GM10248 (cell line): Measurements from ENCODE around the gene HEXIM1.
A peak's percentile ranks its signal among the peaks of the same experiment; 100 is the strongest.

Experiments
- CTCF ChIA-PET: fragments of 300-600 bp; sonication (Branson Sonifier 250); formaldehyde crosslinking; extraction: SDS; loops from one replicate; lab custom pipeline; 2021; ENCODE audit warnings: antibody characterized with exemption; lab: Yijun Ruan, JAX
- POLR2A ChIA-PET: fragments of 350-650 bp; sonication (Branson Sonifier 250); formaldehyde crosslinking; extraction: SDS; loops from one replicate; lab custom pipeline; 2020; ENCODE audit warnings: antibody characterized with exemption; lab: Yijun Ruan, JAX
- DNase-seq: peaks from one replicate; pipeline ENCODE4 v3.0.0; 2012; ENCODE audit errors: extremely low spot score
- TF ChIP-seq, protein P1 (sequence below): IDR thresholded peaks from 2 replicates; pipeline ENCODE4 v1.5.1; 2012; ENCODE audit warnings: mild to moderate bottlenecking, low read depth; ENCODE audit errors: extremely low read depth, missing control alignments, control extremely low read depth

The HEXIM1 gene

DNA sequence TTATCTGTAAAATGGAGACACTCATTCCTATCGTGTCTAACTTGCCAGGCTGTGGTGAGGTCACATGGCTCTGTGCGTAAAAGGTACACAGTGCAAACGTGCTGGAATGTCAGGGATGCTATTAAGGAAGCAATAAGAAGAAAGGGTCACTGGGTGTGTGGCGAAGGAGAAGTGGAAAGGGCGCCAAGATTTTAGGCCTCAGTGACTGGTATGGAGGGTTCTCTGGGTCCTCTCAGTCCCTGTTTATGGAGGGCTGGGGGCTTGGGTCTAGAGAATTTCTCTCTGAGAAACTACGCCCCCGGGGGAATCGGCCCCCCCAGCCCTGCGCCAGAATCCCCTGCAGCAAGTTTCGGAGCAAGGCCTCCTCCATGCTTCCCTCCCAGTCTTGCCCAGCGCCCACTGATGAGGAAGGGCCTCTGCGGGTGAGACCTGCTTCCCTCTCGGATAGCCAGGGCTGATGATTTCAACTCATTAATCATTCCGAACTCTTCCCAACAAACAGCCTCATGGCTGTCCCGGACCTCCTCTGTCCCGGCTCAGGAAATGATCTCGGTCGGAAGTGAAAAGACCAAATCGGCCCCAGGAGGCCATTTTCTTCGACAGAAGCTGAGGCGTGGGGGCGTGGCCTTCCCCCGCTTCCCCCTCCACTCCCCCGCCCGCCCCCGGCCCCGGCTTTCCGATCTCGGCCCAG lies 1.2 kb upstream of the HEXIM1 start:
- CTCF ChIA-PET, result interaction anchor here (3.5 to 11.1 kb wide), 3 partner anchors 12 to 51 kb away, joined by 16 to 190 read pairs (median 100); partner anchors contain the start of genes ACBD4 and PLCD3
- TF ChIP-seq, protein P1, sequence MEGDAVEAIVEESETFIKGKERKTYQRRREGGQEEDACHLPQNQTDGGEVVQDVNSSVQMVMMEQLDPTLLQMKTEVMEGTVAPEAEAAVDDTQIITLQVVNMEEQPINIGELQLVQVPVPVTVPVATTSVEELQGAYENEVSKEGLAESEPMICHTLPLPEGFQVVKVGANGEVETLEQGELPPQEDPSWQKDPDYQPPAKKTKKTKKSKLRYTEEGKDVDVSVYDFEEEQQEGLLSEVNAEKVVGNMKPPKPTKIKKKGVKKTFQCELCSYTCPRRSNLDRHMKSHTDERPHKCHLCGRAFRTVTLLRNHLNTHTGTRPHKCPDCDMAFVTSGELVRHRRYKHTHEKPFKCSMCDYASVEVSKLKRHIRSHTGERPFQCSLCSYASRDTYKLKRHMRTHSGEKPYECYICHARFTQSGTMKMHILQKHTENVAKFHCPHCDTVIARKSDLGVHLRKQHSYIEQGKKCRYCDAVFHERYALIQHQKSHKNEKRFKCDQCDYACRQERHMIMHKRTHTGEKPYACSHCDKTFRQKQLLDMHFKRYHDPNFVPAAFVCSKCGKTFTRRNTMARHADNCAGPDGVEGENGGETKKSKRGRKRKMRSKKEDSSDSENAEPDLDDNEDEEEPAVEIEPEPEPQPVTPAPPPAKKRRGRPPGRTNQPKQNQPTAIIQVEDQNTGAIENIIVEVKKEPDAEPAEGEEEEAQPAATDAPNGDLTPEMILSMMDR, result no peak
- peak; percentile 66 for DNase-seq
- POLR2A ChIA-PET, result interaction anchor here (3.5 to 6.4 kb wide), 3 partner anchors 13 to 227 kb away, joined by 11 to 332 read pairs (median 17); partner anchors contain the start of gene HEXIM2

DNA sequence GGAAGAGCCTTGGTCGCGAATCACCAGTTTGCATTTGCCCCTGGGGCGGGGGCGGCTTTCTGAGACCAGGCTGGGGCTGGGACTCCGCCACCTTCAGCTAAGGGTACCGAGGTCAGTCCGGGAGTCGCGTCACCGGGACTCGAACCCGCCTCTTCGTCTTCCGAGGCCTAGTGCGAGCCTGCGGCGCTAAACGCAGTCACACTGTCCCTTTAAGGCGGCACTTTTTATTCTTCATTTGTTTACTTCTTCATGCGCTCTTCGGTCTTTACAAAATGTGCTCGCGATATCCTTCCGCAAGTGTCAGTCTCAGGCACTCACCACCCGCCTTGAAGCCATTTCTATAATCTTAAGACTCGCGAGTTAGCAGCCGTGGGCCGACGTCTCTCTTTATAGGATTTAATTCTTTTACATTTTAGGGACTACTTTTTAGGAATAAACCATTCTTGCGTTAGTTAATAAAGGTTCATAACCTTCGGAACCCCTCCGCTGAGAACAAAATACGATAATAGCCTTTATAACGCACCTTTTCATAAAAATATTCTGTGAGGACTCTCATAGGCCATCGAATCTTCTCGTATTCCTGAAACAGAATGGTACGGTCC lies 593 bp upstream of the HEXIM1 start:
- DNase-seq, result peak; percentile 71
- TF ChIP-seq, protein P1, result no peak
- ChIA-PET POLR2A (interaction anchor here (0.5 to 6.4 kb wide), 34 partner anchors 8 to 961 kb away, joined by 3 to 332 read pairs (median 8); partner anchors contain the start of genes ACBD4, HEXIM2, MAP3K14 and NMT1), CTCF (interaction anchor here (1.8 to 11.1 kb wide), 5 partner anchors 13 to 227 kb away, joined by 3 to 190 read pairs (median 100); partner anchors contain the start of genes ACBD4, HEXIM2 and PLCD3)

DNA sequence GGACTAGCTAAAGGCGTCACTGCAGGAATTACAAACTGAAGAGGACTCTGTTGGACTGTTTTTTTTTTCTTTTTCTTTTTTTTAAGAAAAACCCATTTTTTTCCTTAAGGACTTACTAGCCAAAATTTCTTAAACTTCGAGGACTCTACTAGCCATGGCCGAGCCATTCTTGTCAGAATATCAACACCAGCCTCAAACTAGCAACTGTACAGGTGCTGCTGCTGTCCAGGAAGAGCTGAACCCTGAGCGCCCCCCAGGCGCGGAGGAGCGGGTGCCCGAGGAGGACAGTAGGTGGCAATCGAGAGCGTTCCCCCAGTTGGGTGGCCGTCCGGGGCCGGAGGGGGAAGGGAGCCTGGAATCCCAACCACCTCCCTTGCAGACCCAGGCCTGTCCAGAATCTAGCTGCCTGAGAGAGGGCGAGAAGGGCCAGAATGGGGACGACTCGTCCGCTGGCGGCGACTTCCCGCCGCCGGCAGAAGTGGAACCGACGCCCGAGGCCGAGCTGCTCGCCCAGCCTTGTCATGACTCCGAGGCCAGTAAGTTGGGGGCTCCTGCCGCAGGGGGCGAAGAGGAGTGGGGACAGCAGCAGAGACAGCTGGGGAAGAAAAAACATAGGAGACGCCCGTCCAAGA lies 878 bp downstream of the HEXIM1 start:
- CTCF ChIA-PET, result interaction anchor here (0.6 to 11.1 kb wide), 22 partner anchors 10 to 939 kb away, joined by 3 to 190 read pairs (median 5); partner anchors contain the start of genes ACBD4, HEXIM2 and PLCD3
- TF ChIP-seq, protein P1, result peak; percentile 97
- POLR2A ChIA-PET, result interaction anchor here (0.6 to 6.4 kb wide), 49 partner anchors 8 to 963 kb away, joined by 3 to 332 read pairs (median 5); partner anchors contain the start of genes ACBD4, EFTUD2, FMNL1 and HEXIM2
- peak; percentile 74 for DNase-seq

DNA sequence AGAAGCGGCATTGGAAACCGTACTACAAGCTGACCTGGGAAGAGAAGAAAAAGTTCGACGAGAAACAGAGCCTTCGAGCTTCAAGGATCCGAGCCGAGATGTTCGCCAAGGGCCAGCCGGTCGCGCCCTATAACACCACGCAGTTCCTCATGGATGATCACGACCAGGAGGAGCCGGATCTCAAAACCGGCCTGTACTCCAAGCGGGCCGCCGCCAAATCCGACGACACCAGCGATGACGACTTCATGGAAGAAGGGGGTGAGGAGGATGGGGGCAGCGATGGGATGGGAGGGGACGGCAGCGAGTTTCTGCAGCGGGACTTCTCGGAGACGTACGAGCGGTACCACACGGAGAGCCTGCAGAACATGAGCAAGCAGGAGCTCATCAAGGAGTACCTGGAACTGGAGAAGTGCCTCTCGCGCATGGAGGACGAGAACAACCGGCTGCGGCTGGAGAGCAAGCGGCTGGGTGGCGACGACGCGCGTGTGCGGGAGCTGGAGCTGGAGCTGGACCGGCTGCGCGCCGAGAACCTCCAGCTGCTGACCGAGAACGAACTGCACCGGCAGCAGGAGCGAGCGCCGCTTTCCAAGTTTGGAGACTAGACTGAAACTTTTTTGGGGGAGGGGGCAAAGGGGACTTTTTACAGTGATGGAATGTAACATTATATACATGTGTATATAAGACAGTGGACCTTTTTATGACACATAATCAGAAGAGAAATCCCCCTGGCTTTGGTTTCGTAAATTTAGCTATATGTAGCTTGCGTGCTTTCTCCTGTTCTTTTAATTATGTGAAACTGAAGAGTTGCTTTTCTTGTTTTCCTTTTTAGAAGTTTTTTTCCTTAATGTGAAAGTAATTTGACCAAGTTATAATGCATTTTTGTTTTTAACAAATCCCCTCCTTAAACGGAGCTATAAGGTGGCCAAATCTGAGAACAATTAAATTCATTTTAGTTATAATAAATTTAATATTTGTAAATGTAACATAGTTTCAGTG lies 1.7 kb downstream of the HEXIM1 start:
- ChIA-PET POLR2A (interaction anchor here (0.5 to 6.4 kb wide), 30 partner anchors 9 to 282 kb away, joined by 3 to 332 read pairs (median 5); partner anchors contain the start of genes ACBD4, EFTUD2, FMNL1 and HEXIM2), CTCF (interaction anchor here (0.8 to 11.1 kb wide), 20 partner anchors 8 to 940 kb away, joined by 3 to 190 read pairs (median 5); partner anchors contain the start of genes ACBD4, HEXIM2 and PLCD3)
- TF ChIP-seq, protein P1, result no peak
- DNase-seq, result no peak

DNA sequence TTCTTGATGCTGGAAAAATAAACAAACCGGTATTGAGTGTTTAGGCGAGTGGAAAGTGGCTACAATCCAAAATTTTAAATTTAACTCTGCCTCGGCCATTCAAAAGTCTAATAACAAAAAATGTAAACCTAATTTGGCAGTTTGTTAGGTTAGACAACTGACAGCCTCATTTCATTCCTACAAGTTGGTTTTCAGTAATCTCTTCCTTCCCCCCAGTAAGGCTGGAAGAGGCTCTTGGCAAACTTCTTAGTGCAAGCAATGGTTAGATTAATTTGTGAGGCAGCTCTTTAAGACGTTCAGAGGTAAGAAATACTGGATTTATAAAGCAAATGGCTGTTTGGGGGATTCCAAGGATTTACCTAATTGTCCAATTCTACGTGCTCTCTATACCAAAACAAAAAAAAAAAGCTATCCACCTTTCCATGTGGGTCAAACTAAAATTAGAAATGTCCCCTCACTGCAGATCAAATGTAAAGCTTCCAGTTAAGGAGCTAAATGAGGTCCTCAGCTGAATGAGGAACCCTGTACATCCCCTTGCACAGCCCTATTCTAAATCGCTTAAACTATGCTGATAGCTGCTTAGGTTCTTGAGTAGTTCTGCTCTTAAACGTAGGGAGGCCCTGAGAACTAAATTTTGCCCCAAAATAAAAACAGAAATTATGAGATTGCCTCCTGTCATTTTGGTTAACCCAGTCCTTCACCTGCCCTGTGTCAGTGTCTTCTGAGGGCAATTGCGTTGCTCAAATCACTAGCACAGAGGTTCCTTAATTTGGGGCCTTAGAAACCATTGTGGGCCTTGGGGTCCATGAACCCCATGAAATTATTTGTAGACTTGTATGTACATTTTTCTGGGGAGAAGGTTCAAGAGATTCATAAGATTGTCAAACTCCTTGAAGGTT lies 2.9 kb downstream of the HEXIM1 start:
- no peak for DNase-seq
- POLR2A ChIA-PET, result interaction anchor here (0.6 to 6.4 kb wide), 15 partner anchors 9 to 1035 kb away, joined by 3 to 332 read pairs (median 4); partner anchors contain the start of genes ACBD4, EFTUD2 and HEXIM2
- CTCF ChIA-PET, result interaction anchor here (1.0 to 11.1 kb wide), 14 partner anchors 9 to 941 kb away, joined by 3 to 190 read pairs (median 6); partner anchors contain the start of genes ACBD4, HEXIM2 and PLCD3
- TF ChIP-seq, protein P1, result no peak
